Hematopoietic multipotent progenitor cell treated with erythropoietin and hydrocortisone succinate and interleukin-3 and kit ligand, for 17 days (in vitro differentiated cells): ENCODE results near the gene DPYSL4.
"Not testable (repeated sequence)": the region's sequence is repeated elsewhere in the genome, so short reads cannot be mapped to it uniquely, and the experiment has no call there.

Experiments
- DNase-seq: peaks from one replicate; pipeline ENCODE4 v3.0.0-alpha.2; 2015; ENCODE audit warnings: low spot score

The DPYSL4 gene

GRCh38 chr10:132149917-132150316 is 36.8 kb upstream of the DPYSL4 start:
- DNase-seq: no peak

DNA sequence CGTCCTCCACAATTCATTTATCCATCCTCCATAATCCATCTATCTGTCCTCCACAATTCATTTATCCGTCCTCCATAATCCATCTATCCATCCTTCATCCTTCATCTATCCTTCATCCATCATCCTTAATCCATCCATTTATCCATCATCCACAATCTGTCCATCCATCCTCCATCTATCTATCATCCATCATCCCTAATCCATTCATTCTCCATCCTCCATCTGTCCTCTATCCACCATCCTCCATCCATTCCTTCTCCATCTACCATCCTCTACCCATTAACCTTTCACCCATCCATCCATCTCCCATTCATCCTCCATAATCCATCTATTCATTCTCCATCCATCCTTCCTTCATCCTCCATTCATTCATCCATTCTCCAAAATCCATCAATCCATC is 36.0 kb upstream of the DPYSL4 start:
- no peak for DNase-seq

GRCh38 chr10:132151286-132151950 is 35.3 kb upstream of the DPYSL4 start:
- DNase-seq: no peak

- DNase-seq: no peak
Measured at GRCh38 chr10:132151951-132152505, 34.7 kb upstream of the DPYSL4 start.

DNA sequence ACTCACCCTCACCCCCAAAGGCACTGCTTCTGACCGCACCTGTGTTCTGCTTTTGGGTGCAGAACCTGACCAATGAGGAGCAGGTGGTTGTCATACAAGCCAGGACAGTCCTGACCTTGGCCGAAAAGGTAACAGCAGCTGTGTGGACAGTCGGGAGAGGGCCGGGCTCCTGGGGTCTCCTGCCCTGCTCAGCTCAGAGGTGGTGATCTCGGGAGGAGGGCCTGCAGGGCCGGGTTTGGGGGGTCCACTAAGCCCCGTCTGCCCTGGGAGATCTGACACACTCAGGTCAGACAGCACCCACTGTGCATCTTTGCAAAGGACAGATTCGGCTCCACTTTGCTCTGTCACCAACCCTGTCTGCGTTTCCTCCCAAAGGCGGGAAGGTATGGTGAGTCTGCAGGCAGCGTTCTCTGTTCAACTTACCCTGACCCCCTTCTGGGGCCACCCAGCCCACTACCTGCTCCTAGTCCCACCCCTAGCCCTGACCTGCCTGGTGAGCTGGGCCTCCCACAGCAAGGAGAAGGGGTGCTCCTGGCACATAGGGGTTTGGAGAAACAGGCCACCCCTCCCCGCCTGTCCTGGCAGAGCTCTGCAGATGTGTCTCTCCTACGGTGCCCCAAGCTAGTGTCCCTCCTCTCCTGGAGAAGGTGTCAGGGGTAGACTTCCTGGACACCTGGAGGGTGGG is 33.7 kb upstream of the DPYSL4 start:
- no peak for DNase-seq

DNA sequence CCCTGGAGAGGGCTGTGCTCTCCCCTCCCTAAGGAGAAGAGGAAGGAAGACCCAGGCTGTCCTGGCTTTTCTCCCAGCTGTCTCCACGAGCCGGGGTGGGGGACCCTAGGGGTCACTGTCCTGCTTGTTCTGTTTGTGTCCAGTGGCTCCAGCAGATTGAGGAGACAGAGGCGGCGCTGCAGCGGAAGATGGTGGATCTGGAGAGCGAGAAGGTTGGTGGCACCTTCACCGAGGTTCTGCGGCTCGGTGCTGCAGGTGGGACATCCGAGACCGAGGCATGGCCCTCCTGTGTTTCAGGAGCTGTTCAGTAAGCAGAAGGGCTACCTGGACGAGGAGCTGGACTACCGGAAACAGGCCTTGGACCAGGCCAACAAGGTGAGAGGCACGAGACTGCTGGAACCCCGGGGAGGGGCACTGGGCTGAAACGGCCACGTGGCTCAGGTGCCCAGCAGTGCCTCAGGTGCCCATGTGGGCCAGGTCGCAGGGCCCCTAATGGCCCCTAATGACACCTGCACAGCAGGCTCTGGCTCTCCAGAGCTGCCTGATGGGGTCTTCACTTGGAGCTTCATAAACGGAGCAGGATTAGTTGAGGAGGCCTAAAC is 33.0 kb upstream of the DPYSL4 start:
- no peak for DNase-seq

GRCh38 chr10:132154440-132154839 is 32.3 kb upstream of the DPYSL4 start:
- DNase-seq: no peak

DNA sequence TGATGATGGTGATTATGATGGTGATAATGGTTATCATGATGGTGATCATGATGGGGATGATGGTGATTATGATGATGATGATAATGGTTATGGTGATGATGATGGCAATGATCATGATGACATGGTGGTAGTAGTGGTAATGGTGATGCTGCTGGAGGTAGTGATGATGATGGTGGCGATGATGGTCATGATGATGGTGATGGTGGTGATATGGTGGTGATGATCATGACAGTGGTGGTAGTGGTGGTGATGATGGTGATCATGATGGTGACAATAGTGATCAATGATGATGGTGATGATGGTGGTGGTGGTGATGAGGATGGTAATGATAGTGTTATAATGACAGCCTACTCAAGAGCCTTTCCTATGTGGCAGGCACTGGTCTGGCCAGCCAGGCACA is 31.8 kb upstream of the DPYSL4 start:
- DNase-seq: no peak

DNA sequence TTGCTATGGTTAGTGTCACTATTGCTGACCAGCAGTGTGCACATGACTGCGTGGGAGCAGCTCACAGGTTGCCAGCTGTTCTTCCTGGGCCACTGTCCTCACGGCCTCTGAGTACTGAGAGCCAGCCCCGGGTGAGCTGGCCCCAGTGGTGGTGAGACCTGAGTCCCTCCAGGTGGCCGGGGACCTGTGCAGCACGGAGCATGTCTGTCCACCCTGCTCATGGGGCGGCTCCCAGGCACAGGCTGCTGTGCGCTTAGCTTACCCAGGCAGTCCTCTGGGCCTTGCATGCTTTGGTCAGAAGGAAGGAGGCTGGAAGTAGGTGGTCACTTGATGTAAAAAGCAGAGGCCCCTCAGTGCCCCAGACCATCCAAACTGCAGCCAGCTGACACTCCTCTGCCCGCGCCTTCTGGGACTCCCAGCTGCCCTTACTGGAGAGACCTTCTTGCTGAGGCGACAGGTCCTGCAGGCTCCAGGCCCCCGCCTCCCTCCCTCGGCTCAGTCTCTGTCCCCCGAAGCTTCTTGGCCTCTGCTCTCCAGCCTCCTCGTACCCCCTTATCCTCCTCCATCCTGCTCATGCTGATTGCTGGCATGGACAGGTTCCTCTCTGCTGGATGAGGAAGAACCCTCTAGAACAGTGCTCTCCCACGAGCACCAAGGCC is 30.9 kb upstream of the DPYSL4 start:
- no peak for DNase-seq

DNA sequence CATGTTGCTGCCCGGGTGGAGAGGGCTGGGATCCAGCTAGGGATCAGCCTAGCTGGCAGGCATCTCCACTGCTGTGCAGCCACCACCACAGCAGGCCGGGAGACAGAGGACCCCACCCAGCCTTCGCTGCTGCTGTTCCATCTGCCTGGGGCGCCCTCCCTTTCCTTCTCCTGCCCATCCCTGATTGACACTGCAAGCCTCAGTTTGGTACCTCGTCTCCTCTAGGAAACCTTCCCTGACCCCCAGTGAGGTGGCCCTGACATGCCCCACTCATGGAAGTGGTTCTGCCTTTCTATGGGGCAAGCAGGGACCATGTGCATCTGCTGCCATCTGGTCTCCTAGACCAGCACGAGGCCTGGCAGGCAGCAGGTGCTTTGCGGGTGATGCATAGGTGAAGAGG is 30.4 kb upstream of the DPYSL4 start:
- no peak for DNase-seq

GRCh38 chr10:132157101-132157500 is 29.6 kb upstream of the DPYSL4 start:
- no peak for DNase-seq

- DNase-seq: no peak
Measured at GRCh38 chr10:132158122-132158741, 28.5 kb upstream of the DPYSL4 start.

DNA sequence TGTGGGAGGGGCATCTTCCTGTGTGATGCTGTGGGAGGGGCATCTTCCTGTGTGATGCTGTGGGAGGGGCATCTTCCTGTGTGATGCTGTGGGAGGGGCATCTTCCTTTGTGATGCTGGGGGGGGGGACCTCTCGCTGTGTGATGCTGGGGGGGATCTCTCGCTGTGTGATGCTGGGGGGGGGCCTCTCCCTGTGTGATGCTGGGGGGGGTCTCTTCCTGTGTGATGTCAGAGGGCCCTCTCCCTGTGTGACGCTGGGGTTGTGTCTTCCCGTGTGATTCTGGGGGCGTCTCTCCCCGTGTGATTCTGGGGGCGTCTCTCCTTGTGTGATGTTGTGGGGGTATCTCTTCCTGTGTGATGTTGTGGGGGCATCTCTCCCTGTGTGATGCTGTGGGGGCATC is 27.9 kb upstream of the DPYSL4 start:
- no peak for DNase-seq

DNA sequence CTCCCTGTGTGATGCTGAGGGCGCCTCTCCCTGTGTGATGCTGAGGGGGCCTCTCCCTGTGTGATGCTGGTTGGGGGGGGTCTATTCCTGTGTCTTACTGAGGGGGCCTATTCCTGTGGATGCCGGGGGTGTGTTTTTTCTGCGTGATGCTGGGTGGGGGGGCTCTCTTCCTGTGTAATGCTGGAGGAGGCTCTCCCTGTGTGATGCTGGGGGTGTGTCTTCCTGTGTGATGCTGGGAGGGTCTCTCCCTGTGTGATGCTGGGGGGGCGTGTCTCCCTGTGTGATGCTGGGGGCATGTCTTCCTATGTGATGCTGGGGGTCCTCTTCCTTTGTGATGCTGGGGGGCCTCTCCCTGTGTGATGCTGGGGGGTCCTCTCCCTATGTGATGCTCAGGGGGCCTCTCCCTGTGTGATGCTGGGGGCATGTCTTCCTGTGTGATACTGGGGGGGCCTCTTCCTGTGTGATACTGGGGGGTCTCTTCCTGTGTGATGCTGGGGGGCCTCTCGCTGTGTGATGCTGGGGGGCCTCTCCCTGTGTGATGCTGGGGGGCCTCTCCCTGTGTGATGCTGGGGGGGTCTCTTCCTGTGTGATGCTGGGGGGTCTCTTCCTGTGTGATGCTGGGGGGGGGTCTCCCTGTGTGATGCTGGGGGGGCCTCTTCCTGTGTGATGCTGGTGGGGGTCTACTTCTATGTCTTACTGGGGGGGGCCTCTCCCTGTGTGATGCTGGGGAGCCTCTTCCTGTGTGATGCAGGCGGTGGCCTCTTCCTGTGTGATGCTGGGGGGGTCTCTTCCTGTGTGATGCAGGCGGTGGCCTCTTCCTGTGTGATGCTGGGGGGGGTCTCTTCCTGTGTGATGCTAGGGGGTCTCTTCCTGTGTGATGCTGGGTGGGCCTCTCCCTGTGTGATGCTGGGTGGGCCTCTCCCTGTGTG is 27.2 kb upstream of the DPYSL4 start:
- DNase-seq: not testable (repeated sequence)

DNA sequence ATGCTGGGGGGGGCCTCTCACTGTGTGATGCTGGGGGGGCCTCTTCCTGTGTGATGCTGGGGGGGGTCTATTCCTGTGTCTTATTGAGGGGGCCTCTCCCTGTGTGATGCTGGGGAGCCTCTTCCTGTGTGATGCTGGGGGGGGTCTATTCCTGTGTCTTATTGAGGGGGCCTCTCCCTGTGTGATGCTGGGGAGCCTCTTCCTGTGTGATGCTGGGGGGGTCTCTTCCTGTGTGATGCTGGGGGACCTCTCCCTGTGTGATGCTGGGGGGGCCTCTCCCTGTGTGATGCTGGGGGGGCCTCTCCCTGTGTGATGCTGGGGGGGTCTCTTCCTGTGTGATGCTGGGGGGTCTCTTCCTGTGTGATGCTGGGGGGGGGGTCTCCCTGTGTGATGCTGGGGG is 26.5 kb upstream of the DPYSL4 start:
- not testable (repeated sequence) for DNase-seq

DNA sequence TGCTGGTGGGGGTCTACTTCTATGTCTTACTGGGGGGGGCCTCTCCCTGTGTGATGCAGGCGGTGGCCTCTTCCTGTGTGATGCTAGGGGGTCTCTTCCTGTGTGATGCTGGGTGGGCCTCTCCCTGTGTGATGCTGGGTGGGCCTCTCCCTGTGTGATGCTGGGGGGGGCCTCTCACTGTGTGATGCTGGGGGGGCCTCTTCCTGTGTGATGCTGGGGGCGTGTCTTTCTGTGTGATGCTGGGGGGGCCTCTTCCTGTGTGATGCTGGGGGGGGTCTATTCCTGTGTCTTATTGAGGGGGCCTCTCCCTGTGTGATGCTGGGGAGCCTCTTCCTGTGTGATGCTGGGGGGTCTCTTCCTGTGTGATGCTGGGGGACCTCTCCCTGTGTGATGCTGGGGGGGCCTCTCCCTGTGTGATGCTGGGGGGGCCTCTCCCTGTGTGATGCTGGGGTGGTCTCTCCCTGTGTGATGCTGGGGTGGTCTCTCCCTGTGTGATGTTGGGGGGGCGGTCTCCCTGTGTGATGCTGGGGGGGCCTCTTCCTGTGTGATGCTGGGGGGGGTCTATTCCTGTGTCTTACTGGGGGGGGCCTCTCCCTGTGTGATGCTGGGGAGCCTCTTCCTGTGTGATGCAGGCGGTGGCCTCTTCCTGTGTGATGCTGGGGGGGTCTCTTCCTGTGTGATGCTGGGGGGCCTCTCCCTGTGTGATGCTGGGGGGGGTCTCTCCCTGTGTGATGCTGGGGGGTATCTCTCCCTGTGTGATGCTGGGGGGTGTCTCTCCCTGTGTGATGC is 25.7 kb upstream of the DPYSL4 start:
- DNase-seq: not testable (repeated sequence)

DNA sequence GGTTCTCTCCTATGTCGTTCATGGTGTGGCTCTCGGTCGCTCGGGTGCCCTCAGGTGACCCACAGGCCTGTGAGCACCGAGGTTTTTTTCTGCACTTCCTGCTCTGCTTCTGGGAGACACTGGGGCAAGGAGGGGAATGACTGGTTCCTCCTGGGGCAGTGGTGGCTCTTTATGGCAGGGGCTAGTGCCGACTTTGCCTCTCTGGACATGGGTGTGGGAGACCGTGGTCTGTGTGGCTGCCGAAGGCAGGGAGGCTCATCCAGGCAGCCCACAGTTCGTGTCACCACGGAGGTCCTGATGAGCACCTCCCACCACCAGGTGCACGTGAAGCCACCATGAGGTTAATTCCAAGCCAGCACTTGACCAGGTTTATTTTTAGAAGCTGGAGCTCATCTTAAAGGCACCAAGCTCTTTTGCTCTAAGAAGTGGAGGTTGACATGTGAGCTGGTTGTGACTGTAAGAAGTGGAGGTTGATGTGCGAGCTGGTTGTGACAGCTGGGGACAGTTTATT is 24.7 kb upstream of the DPYSL4 start:
- DNase-seq: no peak

- no peak for DNase-seq
Measured at GRCh38 chr10:132162590-132163277, 24.0 kb upstream of the DPYSL4 start.

- peak; percentile 41 for DNase-seq
Measured at GRCh38 chr10:132163278-132163765, 23.4 kb upstream of the DPYSL4 start.
